Stimulated activated CD8-positive, alpha-beta memory T cell treated with anti-CD3 and anti-CD28 coated beads, Interleukin-12 subunit alpha, Interleukin-12 subunit beta, amount 100 ng/mL, for 24 hours (primary cell): ENCODE results near the gene ZNF397.

Experiments
- DNase-seq: peaks from one replicate; pipeline ENCODE4 v3.0.0-alpha.2; 2020; ENCODE audit errors: extremely low read depth

The ZNF397 gene

DNA sequence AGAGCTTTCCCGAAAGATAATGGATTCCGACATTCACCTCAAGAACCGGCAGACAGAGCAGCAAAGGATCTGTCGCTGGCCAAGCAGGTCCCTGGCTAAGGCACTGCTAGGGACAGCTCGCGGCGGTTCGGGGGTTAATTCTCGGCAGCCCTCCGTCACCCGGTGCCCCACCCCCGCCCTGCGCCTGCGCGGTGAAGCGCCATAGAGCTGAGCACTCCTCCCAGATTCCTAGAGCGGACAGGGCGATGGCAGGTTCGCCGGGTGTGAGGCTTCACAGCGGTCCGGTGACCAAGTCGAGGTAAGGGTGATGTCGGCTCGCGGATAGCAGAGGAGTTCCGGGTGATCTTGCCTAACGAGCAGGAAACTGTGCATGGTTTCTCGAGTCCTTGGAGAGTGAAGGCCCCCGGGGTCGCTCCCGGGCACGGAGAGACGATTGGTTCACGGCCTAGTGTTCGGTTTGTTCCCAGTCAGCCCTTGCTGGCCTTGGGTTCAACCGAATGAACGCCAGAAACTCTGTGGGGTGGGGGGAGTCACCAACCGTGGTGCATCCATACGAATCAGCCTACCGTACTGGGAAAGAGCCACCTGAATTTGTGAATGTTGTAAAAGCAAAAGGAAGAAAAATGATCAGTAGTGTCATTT, 49.4 kb downstream of the ZNF397 start, which contains the start of gene ZSCAN30:
ZSCAN30 (minus strand) TSS at position 136 of the 642 bp plus-strand sequence. CDS start 25,877 bp downstream, outside the sequence.
- peak; percentile 82 for DNase-seq

GRCh38 chr18:35291166-35291565, 50.3 kb downstream of the ZNF397 start:
- no peak for DNase-seq

GRCh38 chr18:35296060-35296459, 55.2 kb downstream of the ZNF397 start:
- no peak for DNase-seq

DNA sequence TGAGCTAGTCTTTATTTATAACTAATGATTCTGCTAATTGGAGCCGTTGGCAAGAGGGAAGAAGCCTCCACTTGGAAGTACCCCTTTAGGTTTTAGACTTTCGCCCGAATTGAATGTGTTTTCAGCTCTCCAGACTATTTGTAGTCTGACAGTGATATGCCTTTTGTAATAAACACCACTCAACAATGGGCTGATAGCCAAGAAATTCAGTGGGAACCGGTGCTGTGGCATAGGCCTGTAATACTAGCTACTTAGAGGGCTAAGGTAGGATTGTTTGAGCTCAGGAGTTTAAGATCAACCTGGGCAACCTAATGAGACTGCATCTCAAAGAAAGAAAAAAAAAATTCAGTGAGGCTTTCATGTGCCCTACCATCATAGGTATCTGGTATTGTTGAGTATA, 62.8 kb downstream of the ZNF397 start:
- DNase-seq = no peak

GRCh38 chr18:35306588-35307250, 65.9 kb downstream of the ZNF397 start:
- DNase-seq = no peak
